Chondrocyte (in vitro differentiated cells): ENCODE measurements around the gene GSTM3. TPM values are rescaled to one million over a fixed set of nuclear protein-coding genes. Genes with fewer than 3 reads are reported as not detected.
"Not testable (repeated sequence)": the region's sequence is repeated elsewhere in the genome, so short reads cannot be mapped to it uniquely, and the experiment has no call there.

Experiments
- DNase-seq: peaks from one replicate; pipeline ENCODE4 v3.0.0; 2021; ENCODE audit warnings: mixed read lengths, low spot score
- H3K27ac Mint-ChIP-seq: one replicate; pipeline ENCODE4 v1.8.0; 2021; ENCODE audit warnings: mild to moderate bottlenecking, moderate library complexity, mixed read lengths; ENCODE audit not compliant: unreplicated experiment
- H3K27me3 Mint-ChIP-seq: 2 replicates; pipeline ENCODE4 v1.8.0; 2021; ENCODE audit warnings: low read depth, mixed read lengths
- H3K36me3 Mint-ChIP-seq: 2 replicates; pipeline ENCODE4 v1.8.0; 2021; ENCODE audit warnings: low read depth, mixed read lengths
- H3K4me1 Mint-ChIP-seq: 2 replicates; pipeline ENCODE4 v1.8.0; 2021; ENCODE audit warnings: low read depth, mild to moderate bottlenecking, mixed read lengths
- H3K4me3 Mint-ChIP-seq: one replicate; pipeline ENCODE4 v1.8.0; 2021; ENCODE audit warnings: mild to moderate bottlenecking, moderate library complexity, mixed read lengths; ENCODE audit not compliant: unreplicated experiment
- H3K9me3 Mint-ChIP-seq: 2 replicates; pipeline ENCODE4 v1.8.0; 2021; ENCODE audit warnings: low read depth, mixed read lengths
- total RNA-seq: library from RNA; stranded (reverse); gene quantifications from 3 replicates; pipeline ENCODE4 v1.2.1, GENCODE V29; 2021
- TF ChIP-seq, protein P1 (sequence below): fragments of 200-600 bp; sonication (generic); IDR thresholded peaks from 2 replicates; pipeline ENCODE4 v1.5.0; 2021; ENCODE audit warnings: antibody characterized with exemption, mild to moderate bottlenecking, moderate library complexity

GSTM3 gene
- total RNA-seq, 1 donor from 2014 or later = 63.8 TPM

- H3K9me3 Mint-ChIP-seq = no peaks in the 10 kb centered on the region
- H3K4me3 Mint-ChIP-seq = no peak overlapping the region
- no peaks in the 10 kb centered on the region for H3K27me3 Mint-ChIP-seq
- TF ChIP-seq, protein P1, sequence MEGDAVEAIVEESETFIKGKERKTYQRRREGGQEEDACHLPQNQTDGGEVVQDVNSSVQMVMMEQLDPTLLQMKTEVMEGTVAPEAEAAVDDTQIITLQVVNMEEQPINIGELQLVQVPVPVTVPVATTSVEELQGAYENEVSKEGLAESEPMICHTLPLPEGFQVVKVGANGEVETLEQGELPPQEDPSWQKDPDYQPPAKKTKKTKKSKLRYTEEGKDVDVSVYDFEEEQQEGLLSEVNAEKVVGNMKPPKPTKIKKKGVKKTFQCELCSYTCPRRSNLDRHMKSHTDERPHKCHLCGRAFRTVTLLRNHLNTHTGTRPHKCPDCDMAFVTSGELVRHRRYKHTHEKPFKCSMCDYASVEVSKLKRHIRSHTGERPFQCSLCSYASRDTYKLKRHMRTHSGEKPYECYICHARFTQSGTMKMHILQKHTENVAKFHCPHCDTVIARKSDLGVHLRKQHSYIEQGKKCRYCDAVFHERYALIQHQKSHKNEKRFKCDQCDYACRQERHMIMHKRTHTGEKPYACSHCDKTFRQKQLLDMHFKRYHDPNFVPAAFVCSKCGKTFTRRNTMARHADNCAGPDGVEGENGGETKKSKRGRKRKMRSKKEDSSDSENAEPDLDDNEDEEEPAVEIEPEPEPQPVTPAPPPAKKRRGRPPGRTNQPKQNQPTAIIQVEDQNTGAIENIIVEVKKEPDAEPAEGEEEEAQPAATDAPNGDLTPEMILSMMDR = no peak
- DNase-seq = peak; percentile 49
- H3K27ac Mint-ChIP-seq = no peak overlapping the region
- peaks cover 3% of the 10 kb centered on the region for H3K4me1 Mint-ChIP-seq
- H3K36me3 Mint-ChIP-seq = no peaks in the 10 kb centered on the region
These were observed 26.9 kb upstream of the GSTM3 start for GRCh38 chr1:109767637-109768334.

- peak; percentile 21 for DNase-seq
These were observed 26.3 kb upstream of the GSTM3 start for GRCh38 chr1:109766991-109767636.

GRCh38 chr1:109765896-109766615 is 25.2 kb upstream of the GSTM3 start:
- H3K4me1 Mint-ChIP-seq = peaks cover 3% of the 10 kb centered on the region
- peak; percentile 52 for DNase-seq

More at GRCh38 chr1:109766991-109767636, 26.3 kb upstream of the GSTM3 start:
- not testable (repeated sequence) for H3K27me3 Mint-ChIP-seq, H3K4me3 Mint-ChIP-seq, H3K4me1 Mint-ChIP-seq, H3K36me3 Mint-ChIP-seq, H3K9me3 Mint-ChIP-seq, H3K27ac Mint-ChIP-seq

GRCh38 chr1:109765483-109765815 is 24.6 kb upstream of the GSTM3 start:
- H3K9me3 Mint-ChIP-seq = no peaks in the 10 kb centered on the region
- TF ChIP-seq, protein P1 = no peak
- H3K4me3 Mint-ChIP-seq = no peak overlapping the region
- peaks cover 3% of the 10 kb centered on the region for H3K4me1 Mint-ChIP-seq
- H3K36me3 Mint-ChIP-seq = no peaks in the 10 kb centered on the region
- H3K27ac Mint-ChIP-seq = no peak overlapping the region
- no peaks in the 10 kb centered on the region for H3K27me3 Mint-ChIP-seq
- peak; percentile 66 for DNase-seq

More at GRCh38 chr1:109765896-109766615, 25.2 kb upstream of the GSTM3 start:
- no peaks in the 10 kb centered on the region for H3K9me3 Mint-ChIP-seq
- TF ChIP-seq, protein P1 = no peak
- no peaks in the 10 kb centered on the region for H3K36me3 Mint-ChIP-seq
- no peak overlapping the region for H3K4me3 Mint-ChIP-seq
- no peak overlapping the region for H3K27ac Mint-ChIP-seq
- H3K27me3 Mint-ChIP-seq = no peaks in the 10 kb centered on the region

GRCh38 chr1:109764561-109765482 is 24.0 kb upstream of the GSTM3 start:
- H3K27ac Mint-ChIP-seq = no peak overlapping the region
- TF ChIP-seq, protein P1 = no peak
- H3K27me3 Mint-ChIP-seq = no peaks in the 10 kb centered on the region
- DNase-seq = peak; percentile 70
- H3K36me3 Mint-ChIP-seq = no peaks in the 10 kb centered on the region
- H3K4me3 Mint-ChIP-seq = no peak overlapping the region
- H3K4me1 Mint-ChIP-seq = peaks cover 3% of the 10 kb centered on the region
- H3K9me3 Mint-ChIP-seq = no peaks in the 10 kb centered on the region
